ENCODE results near the gene PLEKHN1.
"Not testable (repeated sequence)": the region's sequence is repeated elsewhere in the genome, so short reads cannot be mapped to it uniquely, and the experiment has no call there.

PLEKHN1 gene

GRCh38 chr1:1001057-1001783, 34.9 kb downstream of the PLEKHN1 start:
- intact Hi-C loops (cut with DNase I): loop anchor here (1.0 to 5.0 kb wide), 2 partner anchors 17 to 99 kb away; no protein-coding TSS in a partner anchor
- peak in 1 of 10 donors; percentile 63 for DNase-seq

GRCh38 chr1:1003618-1004419, 37.5 kb downstream of the PLEKHN1 start:
- intact Hi-C loops (cut with DNase I): loop anchor here (5.0 kb wide), 1 partner anchor 102 kb away; no protein-coding TSS in a partner anchor

GRCh38 chr1:1004420-1004779, 38.1 kb downstream of the PLEKHN1 start:
- DNase-seq: peak in 1 of 10 donors; percentile 76
- intact Hi-C loops (cut with DNase I): loop anchor here (5.0 kb wide), 1 partner anchor 102 kb away; no protein-coding TSS in a partner anchor

More at GRCh38 chr1:1003618-1004419, 37.5 kb downstream of the PLEKHN1 start:
- DNase-seq: peak in 1 of 10 donors; percentile 65

- intact Hi-C loops (cut with DNase I): loop anchor here (5.0 kb wide), 1 partner anchor 103 kb away; no protein-coding TSS in a partner anchor
- DNase-seq: peak in 2 of 10 donors; percentile 66 to 73
Observed at GRCh38 chr1:1004780-1005697, 38.8 kb downstream of the PLEKHN1 start.

- intact Hi-C loops (cut with DNase I): no loop called here
- DNase-seq: peak in 1 of 10 donors; percentile 67
Observed at GRCh38 chr1:1005774-1006304, 39.6 kb downstream of the PLEKHN1 start.

GRCh38 chr1:1006305-1007159, 40.2 kb downstream of the PLEKHN1 start:
- peak in 2 of 10 donors; percentile 64 to 73 for DNase-seq
- intact Hi-C loops (cut with DNase I): no loop called here

GRCh38 chr1:1010131-1010530, 43.8 kb downstream of the PLEKHN1 start:
- intact Hi-C loops (cut with DNase I): not testable (repeated sequence)
- DNase-seq: peak in 1 of 10 donors; percentile 38

- intact Hi-C loops (cut with DNase I): no loop called here
- DNase-seq: peak in 1 of 10 donors; percentile 76
Observed at GRCh38 chr1:1011396-1011949, 45.2 kb downstream of the PLEKHN1 start.

- DNase-seq: peak in 1 of 10 donors; percentile 52
- intact Hi-C loops (cut with DNase I): not testable (repeated sequence)
Observed at GRCh38 chr1:1012736-1013104, 46.4 kb downstream of the PLEKHN1 start.

- intact Hi-C loops (cut with DNase I): no loop called here
Observed at GRCh38 chr1:1013105-1013921, 47.0 kb downstream of the PLEKHN1 start, which contains the start of gene ISG15. Gene ISG15 (plus strand): TSS chr1:1013497. CDS start chr1:1013574, 77 bp downstream.

GRCh38 chr1:1013922-1014648, 47.8 kb downstream of the PLEKHN1 start:
- intact Hi-C loops (cut with DNase I): no loop called here
- peak in 2 of 10 donors; percentile 8 to 86 for DNase-seq

More at GRCh38 chr1:1013105-1013921, 47.0 kb downstream of the PLEKHN1 start, which contains the start of gene ISG15:
- DNase-seq: peak in 9 of 10 donors; percentile 60 to 95 (median 75)

GRCh38 chr1:1014799-1015681, 48.8 kb downstream of the PLEKHN1 start:
- intact Hi-C loops (cut with DNase I): no loop called here
- peak in 1 of 10 donors; percentile 14 for DNase-seq

- intact Hi-C loops (cut with DNase I): loop anchor here (2.0 kb wide), 1 partner anchor 15 kb away; no protein-coding TSS in a partner anchor
- DNase-seq: not testable (repeated sequence)
Observed at GRCh38 chr1:1017397-1018320, 51.4 kb downstream of the PLEKHN1 start.

GRCh38 chr1:1018321-1018685, 52.0 kb downstream of the PLEKHN1 start:
- DNase-seq: not testable (repeated sequence)
- intact Hi-C loops (cut with DNase I): loop anchor here (2.0 kb wide), 1 partner anchor 14 kb away; no protein-coding TSS in a partner anchor

All from posterior cingulate gyrus (tissue), 11 donors.